ENCODE measurements around the gene ZIC5. TPM values are rescaled to one million over a fixed set of nuclear protein-coding genes. Genes with fewer than 3 reads are reported as not detected.

Gene ZIC5
- total and polyA plus RNA-seq, 2 of the 13 experiments (the other 11 are each of a cell fraction or from before 2014, with no cell fraction given): 0.02 to 0.07 TPM

DNA sequence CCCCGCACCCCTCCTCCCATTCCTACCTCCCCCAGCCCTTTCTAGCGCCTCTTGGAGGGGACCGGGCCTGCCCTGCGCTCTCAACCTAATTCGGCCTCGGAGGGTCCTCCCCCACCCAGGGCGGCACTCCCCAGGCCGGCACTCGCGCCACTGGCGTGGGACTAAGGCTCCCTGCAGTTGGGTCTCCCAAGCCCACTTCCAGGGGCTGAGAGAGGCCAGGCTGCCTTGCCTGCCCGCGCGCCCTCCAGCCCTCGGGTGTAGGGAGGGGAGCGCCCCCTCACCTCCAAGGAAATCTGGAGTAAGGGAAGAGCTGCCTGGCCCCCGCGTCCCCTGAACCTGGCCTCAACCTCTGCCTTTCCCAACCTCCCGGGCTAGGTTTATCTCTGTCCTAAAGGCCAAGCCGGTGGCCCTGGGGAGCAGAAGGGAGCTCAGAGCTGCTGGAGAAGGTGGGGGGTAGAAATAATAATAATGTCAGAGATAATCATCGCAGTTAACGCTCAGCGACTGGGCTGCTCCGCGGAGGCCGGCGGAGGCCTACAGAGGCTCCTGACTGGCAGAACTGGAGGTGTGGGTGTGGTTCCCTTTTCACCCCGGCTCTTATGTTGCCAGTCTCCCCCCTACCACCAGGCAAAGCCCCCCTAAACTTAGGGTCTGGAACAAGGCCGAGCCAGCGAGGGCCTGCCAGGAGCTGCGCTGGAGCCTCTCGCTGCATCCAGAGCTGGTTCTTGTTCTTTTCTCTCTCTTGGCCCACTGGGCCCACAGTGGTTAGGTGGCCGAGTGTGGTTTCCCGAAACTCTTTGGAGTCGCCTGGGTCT, 19.7 kb upstream of the ZIC5 start:
- in situ Hi-C loops (cut with HindIII; ENCODE audit: extremely low pct_ligation_motif_present, low pct_unique_long_range_greater_than_20kb): no loop called here
- Histone ChIP-seq H3K27me3 (ENCODE audit: control insufficient read depth in 1 of 2, insufficient read depth in 2 of 2, low read length in 2 of 2) (peaks cover 4 to 49% of the 10 kb centered on the region in 2 experiments; a peak in 4 of 5 replicates), H3K4me2 (ENCODE audit: low read depth, low read length) (no peak overlapping the region), H3K27ac (ENCODE audit: extremely low read length, insufficient read depth, low read length) (no peak overlapping the region), H3K79me2 (ENCODE audit: insufficient read depth, low read length) (no peaks in the 10 kb centered on the region), H3K36me3 (replicated peaks in 1 of 2; ENCODE audit: control insufficient read depth in 1 of 2, insufficient read depth in 2 of 2, low read length in 2 of 2) (no peaks in the 10 kb centered on the region), H4K20me1 (ENCODE audit: insufficient read depth, low read length) (no peaks in the 10 kb centered on the region), H3K4me1 (ENCODE audit: insufficient read depth, low read length) (peaks cover 17% of the 10 kb centered on the region), H3K4me3 (replicated peaks in 1 of 3; ENCODE audit: insufficient read depth in 1 of 3, low read depth in 2 of 3, low read length in 3 of 3) (no peak overlapping the region), H3K9ac (ENCODE audit: insufficient read depth, low read depth, low read length) (no peak overlapping the region), H2AFZ (ENCODE audit: low read length) (no peak overlapping the region), H3K9me3 (ENCODE audit: low read length) (no peaks in the 10 kb centered on the region)
- no TSS peak for BruUV-seq (replicated peaks)
- ChIA-PET CTCF (ENCODE audit: low intra/inter-chr PET ratio, low total read pairs) (no interaction called here), POLR2A (no interaction called here)
- FAIRE-seq (no peak), ATAC-seq (peak; percentile 28), DNase-seq (ENCODE audit: low spot score) (no peak)
- WGBS (ENCODE audit: low lambda C conversion rate): 80% methylated on average over 24 of the region's 35 CpGs
- TF ChIP-seq HMG20B (CRISPR knock-in tag; conservative IDR thresholded peaks at IDR 0.05) (no peak), ZNF546 (CRISPR knock-in tag; conservative IDR thresholded peaks at IDR 0.05) (no peak), AKAP8 (CRISPR knock-in tag; IDR thresholded peaks at IDR 0.05) (no peak)
- TF ChIP-seq, protein P1, sequence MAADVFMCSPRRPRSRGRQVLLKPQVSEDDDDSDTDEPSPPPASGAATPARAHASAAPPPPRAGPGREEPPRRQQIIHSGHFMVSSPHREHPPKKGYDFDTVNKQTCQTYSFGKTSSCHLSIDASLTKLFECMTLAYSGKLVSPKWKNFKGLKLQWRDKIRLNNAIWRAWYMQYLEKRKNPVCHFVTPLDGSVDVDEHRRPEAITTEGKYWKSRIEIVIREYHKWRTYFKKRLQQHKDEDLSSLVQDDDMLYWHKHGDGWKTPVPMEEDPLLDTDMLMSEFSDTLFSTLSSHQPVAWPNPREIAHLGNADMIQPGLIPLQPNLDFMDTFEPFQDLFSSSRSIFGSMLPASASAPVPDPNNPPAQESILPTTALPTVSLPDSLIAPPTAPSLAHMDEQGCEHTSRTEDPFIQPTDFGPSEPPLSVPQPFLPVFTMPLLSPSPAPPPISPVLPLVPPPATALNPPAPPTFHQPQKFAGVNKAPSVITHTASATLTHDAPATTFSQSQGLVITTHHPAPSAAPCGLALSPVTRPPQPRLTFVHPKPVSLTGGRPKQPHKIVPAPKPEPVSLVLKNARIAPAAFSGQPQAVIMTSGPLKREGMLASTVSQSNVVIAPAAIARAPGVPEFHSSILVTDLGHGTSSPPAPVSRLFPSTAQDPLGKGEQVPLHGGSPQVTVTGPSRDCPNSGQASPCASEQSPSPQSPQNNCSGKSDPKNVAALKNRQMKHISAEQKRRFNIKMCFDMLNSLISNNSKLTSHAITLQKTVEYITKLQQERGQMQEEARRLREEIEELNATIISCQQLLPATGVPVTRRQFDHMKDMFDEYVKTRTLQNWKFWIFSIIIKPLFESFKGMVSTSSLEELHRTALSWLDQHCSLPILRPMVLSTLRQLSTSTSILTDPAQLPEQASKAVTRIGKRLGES (CRISPR knock-in tag; IDR thresholded peaks at IDR 0.05; ENCODE audit: borderline replicate concordance): no peak
- intact Hi-C loops (cut with micrococcal nuclease; ENCODE audit: unreplicated experiment): no loop called here
